Left lobe of liver (tissue), 2 donors: Measurements from ENCODE around the gene RASL12. TPM values are rescaled to one million over a fixed set of nuclear protein-coding genes. Genes with fewer than 3 reads are reported as not detected.
"Not testable (repeated sequence)": the region's sequence is repeated elsewhere in the genome, so short reads cannot be mapped to it uniquely, and the experiment has no call there.

Experiments
- ATAC-seq: fragments of 200-7000 bp; cut with Tn5 transposase; one replicate; pipeline ENCODE4 v1.9.1; 2020; ENCODE audit warnings: mild to moderate bottlenecking, moderate library complexity
- DNase-seq: peaks from one replicate; pipeline ENCODE4 v3.0.0-alpha.2; 2020; ENCODE audit warnings: low spot score
- total RNA-seq: library from RNA; stranded (reverse); gene quantifications from one replicate; pipeline ENCODE4 v1.2.1, GENCODE V29; 2021
- donor health status: DM: no; HTN: no; CAD: no; lungs with moderate emphysema.
- donor health status: DM: no; HTN: yes; CAD: no.

Gene RASL12
- total RNA-seq, 1 donor from 2014 or later = 0.15 TPM

DNA sequence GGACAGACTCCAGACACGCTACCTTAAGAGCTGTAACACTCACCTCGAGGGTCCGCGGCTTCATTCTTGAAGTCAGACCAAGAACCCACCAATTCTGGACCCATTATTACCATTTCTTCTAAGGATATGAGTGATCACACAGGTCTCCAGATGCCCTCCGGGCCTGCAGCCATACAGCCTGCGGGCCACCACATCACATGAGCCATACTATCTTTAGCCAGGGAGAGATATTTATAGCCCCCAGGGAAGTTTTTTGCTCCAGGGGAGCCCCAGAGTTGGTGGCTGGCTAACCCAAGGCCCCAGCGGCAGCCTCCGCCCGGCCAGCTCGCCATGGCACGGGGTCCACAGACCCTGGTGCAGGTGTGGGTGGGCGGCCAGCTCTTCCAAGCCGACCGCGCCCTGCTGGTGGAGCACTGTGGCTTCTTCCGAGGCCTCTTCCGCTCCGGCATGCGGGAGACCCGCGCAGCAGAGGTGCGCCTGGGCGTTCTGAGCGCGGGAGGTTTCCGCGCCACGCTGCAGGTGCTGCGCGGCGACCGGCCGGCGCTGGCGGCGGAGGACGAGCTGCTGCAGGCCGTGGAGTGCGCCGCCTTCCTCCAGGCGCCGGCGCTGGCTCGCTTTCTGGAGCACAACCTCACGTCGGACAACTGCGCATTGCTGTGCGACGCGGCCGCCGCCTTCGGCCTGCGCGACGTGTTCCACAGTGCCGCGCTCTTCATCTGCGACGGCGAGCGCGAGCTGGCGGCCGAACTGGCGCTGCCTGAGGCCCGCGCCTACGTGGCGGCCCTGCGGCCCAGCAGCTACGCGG, 8.9 kb upstream of the RASL12 start, which contains the start of gene KBTBD13:
TSS of gene KBTBD13 (plus strand) at position 261 of the 805 bp plus-strand sequence. CDS start at position 331, 70 bp downstream.
- no peak for DNase-seq

DNA sequence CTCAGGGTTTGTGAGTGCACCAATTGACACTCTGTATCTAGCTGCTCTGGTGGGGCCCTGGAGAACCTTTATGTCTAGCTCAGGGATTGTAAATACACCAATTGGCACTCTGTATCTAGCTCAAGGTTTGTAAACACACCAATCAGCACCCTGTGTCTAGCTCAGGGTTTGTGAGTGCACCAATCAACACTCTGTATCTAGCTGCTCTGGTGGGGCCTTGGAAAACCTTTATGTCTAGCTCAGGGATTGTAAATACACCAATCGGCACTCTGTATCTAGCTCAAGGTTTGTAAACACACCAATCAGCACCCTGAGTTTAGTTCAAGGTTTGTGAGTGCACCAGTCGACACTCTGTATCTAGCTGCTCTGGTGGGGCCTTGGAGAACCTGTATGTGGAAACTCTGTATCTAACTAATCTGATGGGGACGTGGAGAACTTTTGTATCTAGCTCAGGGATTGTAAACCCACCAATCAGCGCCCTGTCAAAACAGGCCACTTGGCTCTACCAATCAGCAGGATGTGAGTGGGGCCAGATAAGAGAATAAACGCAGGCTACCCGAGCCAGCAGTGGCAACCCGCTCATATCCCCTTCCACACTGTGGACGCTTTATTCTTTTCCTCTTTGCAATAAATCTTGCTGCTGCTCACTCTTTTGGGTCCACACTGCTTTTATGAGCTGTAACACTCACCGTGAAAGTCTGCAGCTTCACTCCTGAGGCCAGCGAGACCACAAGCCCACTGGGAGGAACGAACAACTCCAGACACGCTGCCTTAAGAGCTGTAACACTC, 8.0 kb upstream of the RASL12 start:
- not testable (repeated sequence) for DNase-seq

More for the DNA sequence above, 8.9 kb upstream of the RASL12 start, which contains the start of gene KBTBD13:
- ATAC-seq = no peak

DNA sequence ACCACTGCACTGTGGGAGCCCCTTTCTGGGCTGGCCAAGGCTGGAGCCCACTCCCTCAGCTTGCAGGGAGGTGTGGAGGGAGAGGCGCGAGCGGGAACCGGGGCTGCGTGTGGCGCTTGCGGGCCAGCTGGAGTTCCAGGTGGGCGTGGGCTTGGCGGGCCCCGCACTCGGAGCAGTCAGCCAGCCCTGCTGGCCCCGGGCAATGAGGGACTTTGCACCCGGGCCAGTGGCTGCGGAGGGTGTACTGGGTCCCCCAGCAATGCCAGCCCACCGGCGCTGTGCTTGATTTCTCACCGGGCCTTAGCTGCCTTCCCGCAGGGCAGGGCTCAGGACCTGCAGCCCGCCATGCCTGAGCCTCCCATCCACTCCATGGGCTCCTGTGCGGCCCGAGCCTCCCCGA, 7.2 kb upstream of the RASL12 start:
- not testable (repeated sequence) for ATAC-seq, DNase-seq

More for the DNA sequence above, 8.0 kb upstream of the RASL12 start:
- not testable (repeated sequence) for ATAC-seq

DNA sequence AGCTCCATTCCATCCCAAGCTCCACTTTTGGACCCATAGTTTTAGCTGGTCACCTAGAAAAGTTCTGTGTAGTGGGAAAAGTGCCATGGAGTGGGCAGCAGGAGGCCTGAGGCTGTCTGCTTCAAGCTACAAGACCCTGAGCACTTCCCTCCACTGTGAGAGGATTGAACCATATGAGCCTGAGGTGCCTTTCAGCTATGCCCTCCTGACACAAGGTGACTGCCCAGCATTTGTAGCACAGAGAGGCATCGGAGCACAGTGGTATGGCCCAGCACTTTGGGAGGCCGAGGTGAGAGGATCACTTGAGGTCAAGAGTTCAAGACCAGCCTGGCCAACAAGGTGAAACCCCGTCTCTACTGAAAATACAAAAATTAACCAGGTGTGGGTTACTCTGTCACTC, 4.8 kb upstream of the RASL12 start:
- no peak for DNase-seq
- ATAC-seq = no peak

DNA sequence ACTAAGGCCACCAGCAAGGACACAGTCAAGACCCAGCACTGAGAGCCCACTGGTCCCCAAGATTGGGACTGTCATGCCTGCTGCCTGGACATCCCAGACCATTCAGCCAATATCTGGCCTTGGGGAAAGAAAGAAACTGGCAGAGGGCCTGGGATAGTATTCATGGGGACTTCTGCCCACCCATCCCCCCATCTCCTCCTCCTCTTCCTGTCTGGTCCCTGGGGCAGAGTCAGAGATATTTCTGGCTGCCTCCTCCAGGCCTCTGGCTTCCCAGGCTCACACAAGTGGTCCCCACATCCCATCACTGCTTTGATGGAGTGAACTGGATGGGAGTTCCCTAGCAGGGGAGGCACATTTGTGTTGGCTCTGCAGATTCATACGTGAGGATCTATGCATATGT, 4.2 kb upstream of the RASL12 start:
- no peak for DNase-seq
- ATAC-seq = no peak

DNA sequence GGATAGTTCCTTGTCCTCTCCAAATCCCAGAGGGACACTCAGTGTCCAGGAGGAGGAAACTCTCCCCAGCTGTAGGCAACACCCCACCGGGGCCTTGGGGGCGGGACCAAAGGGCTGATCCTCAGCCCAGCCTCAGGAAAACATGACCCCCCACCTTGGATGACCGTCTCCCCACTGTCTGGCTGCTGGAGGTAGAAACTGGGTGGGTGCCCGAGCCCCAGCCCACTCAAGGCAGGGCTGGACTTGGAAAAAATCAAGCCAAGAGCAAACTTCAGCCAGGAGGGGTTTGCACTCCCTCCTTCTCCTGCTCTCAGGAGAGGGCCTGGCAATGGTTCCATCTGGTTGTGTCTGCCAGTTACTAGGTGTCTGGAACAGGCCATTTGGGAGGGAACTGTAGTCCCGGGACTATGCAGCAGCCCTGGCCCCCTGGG, 3.6 kb upstream of the RASL12 start:
- ATAC-seq (no peak), DNase-seq (no peak)

DNA sequence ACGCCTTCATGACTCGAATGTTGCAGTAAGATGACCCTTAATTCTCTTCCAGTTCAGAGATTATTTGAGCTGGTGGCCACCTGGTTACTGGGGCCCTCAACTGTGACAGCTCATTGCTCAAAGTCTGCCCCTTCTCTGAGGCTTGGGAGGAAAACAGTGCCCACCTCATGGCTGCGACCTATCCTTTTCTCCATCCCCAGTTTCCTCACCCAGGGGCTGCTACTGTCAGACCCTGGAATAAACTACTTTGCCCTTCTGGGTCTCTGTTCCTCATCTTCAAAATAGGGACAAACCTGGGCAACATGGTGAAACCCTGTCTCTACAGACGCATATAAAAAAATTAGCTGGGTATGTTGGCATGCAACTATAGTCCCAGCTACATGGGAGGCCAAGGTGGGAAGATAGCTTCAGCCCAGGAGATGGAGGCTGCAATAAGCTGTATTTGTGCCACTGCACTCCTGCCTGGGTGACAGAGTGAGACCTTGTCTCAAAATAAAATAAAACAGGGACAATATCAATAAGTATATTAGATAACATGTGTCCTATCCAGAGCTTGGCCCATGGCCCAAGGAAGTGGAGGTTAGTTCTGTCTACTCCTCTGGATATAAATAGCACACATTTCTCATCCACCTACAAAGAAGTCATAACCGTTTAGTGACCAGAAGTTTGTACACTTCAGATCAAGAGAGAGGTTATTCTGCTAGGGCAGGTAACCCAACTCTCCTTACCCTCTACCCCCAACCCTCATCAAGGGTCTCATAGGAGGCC, 2.2 kb upstream of the RASL12 start:
- DNase-seq (no peak), ATAC-seq (no peak)

DNA sequence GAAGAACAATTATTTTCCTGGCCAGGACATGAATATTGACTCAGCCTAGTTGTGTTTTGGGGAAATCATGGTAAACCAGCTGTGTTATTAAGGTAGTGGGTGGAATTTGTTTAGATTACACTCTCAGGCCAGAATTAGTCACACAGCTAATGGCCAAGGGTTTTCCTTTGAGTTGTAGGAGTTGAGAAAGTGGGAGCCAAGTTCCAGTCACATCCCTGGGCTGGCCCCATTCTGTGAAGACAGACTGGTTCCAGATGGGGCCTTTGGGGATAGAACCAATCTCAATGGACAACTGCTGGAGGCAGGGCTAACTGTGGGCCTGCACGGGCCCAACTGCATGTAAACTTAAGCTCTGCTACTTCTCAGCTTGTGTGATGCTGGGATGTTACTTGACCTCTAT, 1.4 kb upstream of the RASL12 start:
- DNase-seq = no peak
- ATAC-seq = no peak

DNA sequence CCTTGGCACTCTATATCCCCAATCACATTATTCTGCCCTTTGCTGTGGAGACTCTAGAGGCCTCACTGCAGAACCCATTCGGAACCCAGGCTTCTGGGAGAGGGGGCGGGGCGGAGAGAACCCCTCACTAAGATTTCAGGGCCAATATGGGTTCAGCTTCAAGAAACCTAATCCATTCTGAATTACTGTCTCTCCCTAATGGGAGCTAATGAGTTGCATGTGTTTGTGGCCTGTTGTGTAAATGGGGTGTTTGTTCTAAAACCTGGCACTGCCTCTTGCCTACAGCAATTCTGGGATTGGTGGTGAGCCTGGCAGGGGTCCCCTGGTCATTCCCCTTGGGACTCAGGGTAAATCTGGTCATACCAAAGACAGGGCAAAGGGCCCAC, 605 bp upstream of the RASL12 start:
- ATAC-seq (no peak), DNase-seq (no peak)

DNA sequence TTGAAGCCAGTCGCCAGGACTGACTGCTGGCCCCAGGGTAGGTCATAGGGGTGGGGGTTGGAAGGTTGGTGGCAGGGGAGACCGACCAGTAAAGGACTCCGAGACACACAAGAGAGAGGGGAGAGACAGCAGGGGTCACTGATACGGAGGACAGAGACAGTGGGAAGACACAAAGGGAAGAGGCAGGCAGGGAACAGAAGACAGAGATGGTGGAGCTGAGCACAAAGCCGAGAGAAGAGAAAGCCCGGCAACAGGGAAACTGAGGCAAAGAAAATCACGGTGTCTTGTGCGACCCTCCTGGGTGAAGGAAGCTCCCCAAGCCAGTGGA, 510 bp downstream of the RASL12 start:
- no peak for ATAC-seq
- DNase-seq = no peak

DNA sequence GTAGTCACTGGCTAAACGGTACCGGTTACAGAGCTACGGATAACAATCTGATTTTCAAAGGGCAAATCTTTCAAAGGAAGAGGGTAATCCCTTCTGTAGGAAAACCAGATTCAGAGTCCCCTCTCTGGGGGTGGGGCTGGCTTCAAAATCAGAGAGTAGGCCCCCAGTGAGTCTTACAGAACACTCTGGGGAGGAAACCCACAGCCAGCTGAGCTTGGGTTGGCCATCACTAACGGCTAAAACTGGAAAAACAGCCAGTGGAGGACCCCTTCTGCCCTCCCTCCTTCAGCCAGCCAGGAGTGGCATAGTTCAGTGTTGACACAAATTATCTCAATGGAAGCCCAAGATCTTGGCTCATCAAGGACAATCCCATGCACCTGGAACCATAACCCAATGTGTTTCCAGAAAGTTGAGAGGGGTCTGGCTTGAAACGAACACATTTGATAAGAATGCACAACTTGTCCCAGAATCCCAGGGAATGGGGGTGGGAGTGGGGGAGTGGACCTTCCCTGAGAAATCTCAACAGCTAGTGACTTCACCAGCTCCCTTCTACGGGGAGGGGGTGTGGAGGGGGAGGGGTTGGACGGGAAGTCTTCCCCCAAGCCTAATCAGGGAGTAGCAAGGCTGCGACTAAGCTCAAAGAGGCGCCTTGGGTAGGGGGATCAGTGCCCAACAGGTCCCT, 1.0 kb downstream of the RASL12 start:
- no peak for DNase-seq
- ATAC-seq = no peak

DNA sequence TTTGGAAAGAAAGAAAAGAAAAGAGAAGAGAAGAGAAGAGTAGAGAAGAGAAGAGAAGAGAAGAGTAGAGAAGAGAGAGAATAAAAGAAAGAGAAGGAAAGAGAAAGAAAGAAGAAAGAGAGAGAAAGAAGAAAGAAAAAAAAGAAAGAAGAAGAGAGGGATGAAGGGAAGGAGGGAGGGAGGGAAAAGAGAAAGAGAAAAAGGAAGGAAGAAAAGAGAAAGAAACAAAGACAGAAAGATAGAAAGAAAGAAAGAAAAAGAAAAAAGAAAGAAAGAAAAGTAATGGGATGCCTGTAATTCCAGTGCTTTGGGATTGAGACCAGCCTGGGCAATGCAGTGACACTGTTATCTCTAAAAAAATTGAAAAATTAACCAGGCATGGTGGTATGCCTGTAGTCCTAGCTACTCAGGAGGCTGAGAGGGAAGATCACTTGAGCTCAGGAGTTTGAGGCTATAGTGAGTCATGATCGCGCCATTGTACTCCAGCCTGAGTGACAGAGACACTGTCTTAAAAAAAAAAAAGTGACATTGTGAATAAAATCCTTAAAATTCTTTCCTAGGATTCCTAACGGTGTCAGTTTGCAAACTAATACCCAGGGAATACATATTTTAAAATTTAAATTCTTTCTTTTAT, 1.7 kb downstream of the RASL12 start:
- DNase-seq (no peak), ATAC-seq (no peak)

DNA sequence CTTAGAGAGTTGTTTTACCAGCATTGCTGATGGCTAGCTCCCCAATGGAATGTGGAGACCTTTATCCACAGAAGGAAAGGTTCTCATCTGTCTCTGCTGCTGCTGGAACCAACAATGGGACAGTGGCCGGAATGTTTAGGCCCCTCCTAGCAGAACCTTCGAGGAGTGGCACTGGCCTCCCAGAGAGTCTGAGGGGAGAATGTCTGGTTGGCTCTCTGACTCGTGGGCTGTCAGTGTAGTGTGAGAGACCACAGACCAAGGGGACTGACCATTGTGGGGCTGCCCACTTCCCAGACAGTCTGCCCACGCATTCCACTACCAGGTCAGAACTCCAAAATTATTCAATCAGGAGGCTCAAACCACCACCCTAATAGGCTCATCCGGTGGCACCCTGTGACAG, 5.1 kb downstream of the RASL12 start:
- ATAC-seq (no peak), DNase-seq (no peak)

DNA sequence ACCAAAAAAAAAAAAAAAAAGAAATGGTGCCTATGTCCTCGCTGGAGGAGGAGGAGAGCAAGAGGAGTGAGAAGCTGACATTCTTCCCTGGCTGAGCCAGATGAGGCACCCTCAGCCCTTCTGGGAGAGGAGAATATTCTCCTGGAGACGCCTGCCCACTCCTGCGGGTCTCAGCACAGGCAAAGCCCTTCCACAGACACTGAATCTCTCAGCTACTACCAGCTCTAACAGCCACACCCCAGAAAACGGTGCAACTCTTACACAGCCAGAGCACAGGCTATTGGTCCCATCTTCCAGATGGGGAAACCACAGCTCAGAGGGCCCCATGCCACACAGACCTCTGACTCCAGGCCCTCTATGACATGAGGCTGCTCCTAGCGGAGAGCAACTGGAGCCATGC, 5.7 kb downstream of the RASL12 start:
- DNase-seq = no peak
- ATAC-seq = no peak

DNA sequence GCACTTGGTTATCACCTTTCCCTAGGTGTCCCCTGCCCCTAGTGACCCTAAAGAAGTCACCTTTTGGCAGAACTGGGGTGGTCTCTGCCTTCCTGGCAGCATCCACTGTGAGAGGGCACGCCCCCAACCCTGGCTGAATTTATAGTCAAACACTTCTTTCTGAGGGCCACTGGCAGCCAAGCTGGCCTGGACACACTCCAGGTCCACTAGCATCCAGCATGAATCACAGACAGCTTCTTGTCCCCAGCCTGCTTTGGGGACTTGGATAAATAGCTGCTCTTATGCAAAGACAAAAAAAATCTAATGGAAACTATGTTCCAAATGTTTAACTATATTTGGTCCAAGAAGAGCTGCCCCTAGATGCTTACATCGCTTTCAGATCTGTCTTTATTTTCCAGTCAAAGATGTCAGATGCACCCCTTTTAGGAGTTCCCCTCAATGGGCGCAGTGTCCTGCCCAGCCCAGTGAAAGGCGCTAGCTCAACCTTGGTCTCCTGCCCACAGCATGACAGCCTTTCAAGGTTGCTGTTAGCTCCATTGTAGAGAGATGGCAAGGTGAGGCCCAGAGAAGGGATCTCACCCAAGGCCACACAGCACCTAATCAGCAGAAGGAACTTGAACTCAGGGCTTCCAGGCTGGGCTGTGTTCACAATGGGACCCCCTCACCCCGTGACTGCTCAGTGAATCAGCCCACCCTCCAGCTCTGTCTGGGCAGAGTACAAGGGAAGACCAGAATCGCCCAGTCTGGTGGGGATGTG, 7.0 kb downstream of the RASL12 start:
- DNase-seq = no peak
- no peak for ATAC-seq

DNA sequence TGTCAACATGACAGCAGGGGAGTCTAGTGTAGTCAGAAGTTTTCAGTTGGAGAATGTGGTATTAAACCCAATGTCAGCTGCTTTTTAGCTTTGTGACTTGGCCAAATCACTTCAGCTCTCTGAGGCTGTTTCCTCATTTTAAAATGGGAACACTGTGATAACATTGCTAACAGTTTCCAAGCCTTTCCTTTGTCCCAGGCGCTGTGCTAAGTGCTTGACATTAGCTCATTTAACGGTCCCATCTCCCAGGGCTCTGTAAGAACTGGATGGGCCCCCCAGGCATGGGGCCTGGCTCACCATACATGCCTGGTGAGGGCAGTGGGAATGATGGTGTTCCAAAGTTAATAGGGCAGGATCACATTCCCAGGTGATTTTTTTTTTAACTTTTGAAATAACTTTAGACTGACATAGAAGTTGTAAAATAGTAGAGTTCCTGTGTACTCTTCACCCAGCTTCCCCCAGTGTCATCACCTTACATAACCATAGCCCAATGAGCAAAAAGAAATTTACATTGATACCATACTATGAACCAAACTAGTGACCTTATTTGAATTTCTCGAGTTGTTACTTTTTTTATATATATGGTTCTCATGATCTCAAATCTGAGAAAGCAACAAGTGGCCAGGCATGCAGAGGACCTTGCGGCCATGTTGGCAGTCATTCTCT, 7.7 kb downstream of the RASL12 start:
- ATAC-seq (no peak), DNase-seq (no peak)

DNA sequence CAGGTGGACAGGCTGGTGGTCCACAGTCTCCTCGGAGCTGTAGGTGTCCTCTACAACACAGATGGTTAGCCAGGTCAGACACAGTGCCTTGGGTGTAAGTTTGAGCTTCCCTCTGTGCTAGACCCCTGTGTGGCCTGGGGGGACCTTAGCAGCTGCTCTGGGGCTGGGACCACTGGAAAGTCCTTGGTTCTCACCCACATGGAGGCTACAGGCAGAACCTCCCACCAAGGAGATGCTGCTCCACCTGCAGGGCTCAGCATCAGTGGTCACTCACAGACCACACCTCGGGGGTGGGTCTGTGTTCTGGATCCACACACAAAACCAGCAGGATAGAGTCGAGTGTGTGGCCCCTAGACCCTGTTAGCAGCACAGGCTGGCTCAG, 8.4 kb downstream of the RASL12 start:
- no peak for DNase-seq

DNA sequence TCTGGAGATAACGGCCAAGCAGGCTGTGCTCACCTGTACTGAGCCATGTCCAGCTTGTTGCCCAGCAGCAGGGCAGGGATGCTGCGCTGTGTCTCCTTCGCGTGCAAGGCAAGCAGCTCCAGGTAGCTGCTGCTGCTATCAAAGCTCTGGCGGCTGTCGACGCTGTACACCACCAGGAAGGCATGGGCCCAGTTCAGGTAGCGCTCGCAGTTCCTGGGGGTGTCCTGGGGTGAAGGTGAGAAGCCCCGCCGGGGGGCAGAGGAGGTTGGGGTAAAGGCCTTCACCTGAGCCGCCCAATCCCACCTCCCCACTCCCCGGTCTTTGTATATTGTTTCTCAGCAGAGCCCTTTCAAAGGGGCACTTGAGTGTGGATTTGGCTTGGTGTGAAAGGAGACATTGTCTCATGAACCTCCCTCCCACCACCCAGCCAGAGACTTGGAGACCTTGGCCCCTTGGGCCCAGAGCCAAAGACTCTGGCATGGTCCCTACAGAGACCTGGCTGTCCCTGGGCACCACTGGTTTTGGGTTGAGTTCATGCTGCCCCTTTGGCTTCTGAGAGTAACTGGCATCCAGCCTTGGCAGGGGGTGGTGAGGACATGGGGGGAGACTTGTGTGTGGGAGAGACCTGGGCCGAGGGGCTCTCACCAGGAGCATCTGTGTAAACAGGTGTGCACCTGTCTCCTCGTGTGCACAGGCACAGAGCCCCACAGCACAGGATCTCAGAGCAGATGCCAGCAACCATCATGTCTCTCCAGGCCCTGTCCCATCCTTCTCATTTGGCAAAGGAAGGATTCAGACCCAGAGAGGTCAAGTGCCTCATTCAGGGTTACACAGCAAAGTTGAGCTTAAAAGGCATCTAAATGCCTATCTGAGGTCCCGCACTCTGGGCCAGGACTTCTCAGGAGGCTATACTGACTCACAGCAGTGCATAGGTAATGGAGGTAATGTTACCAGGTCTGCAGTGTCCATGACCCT, 9.1 kb downstream of the RASL12 start:
- DNase-seq = no peak
- ATAC-seq = no peak

More for the DNA sequence above, 8.4 kb downstream of the RASL12 start:
- no peak for ATAC-seq
